ENCODE results near the gene M1AP. TPM values are rescaled to one million over a fixed set of nuclear protein-coding genes. Genes with fewer than 3 reads are reported as not detected.

Gene M1AP
- total and polyA plus RNA-seq, 2 of the 4 experiments (the other 2 are of a cell fraction), result 0.03 TPM; not detected in 1

DNA sequence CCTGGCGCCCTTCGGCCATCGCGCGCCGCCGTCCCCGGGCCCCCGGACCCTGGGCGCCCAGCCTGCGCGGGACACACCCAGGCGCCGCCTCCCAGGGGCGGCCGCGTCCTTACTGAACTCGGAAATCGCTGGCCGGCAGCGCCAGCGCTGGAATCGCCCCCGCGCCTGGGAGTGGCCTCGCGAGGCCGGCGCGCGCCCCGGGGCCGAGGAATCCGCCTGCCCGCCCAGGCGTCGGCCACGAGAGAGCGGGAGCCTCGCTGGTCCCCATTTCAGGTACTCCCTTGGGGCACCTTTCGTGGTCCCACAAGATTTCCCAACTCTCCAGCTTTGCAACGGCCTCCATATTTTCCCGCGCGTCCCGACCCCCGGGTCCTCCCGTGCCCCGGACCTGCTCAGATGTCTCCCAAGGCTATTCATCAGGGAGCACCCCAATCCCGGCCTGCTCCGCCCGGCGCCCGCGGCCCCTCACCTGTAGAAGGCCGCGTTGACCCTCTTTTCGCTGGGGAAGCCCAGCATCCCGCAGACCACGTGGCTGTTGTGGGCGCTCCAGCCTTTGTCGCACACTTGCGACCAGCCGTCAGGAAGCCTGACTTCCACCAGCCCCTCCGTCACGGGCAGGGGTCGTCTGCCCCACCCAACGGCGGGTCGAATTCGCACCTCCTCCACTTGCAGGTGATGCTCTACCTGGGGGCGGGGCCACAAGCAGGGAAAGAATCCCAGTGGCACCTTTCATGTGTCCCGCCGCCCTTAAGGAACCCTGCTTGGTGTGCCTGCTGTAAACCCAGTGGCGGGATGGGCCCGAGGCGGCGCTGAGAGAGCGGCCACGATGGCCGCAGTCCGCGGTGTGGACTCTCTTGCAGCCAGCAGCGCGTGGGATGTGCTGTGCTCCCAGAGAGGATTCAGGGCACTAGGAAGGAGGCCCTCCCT lies 99.0 kb downstream of the M1AP start:
- Histone ChIP-seq H4K5ac (ENCODE audit: low read depth, low read length) (peak overlapping the region; percentile 61; the same call in 1 of the 2 replicates), H3K18ac (ENCODE audit: low read depth, low read length) (no peak overlapping the region), H3K9ac (ENCODE audit: low read depth, low read length) (peak overlapping the region; percentile 71), H3K27me3 (ENCODE audit: control insufficient read depth, insufficient read depth, low read length) (no peaks in the 10 kb centered on the region), H2AK9ac (replicated peaks; ENCODE audit: low read depth, low read length, poor library complexity) (peak overlapping the region; percentile 93), H3K4me1 (ENCODE audit: control insufficient read depth, insufficient read depth, low read length) (peaks cover 20% of the 10 kb centered on the region), H3K4me3 (ENCODE audit: insufficient read depth, low read depth, low read length) (peak overlapping the region; percentile 52), H2BK20ac (ENCODE audit: low read depth, low read length) (no peak overlapping the region), H3K9me3 (ENCODE audit: control insufficient read depth, insufficient read depth, low read length) (no peaks in the 10 kb centered on the region), H4K20me1 (ENCODE audit: insufficient read depth, low read length) (no peaks in the 10 kb centered on the region; the same call in 1 of the 2 replicates), H3K14ac (replicated peaks; ENCODE audit: low read depth, low read length) (peak overlapping the region; percentile 73), H3K4ac (ENCODE audit: low read depth, low read length) (peak overlapping the region; percentile 81), H3K79me1 (ENCODE audit: low read depth in 1 of 2, low read length in 2 of 2) (peaks cover 14 to 48% of the 10 kb centered on the region in 2 experiments), H2BK15ac (ENCODE audit: low read depth, low read length) (no peak overlapping the region), H3K36me3 (ENCODE audit: control insufficient read depth, insufficient read depth, low read length) (peaks cover 13% of the 10 kb centered on the region), H2AK5ac (ENCODE audit: low read depth, low read length) (peak overlapping the region; percentile 90), H2BK120ac (ENCODE audit: low read depth, low read length) (peak overlapping the region; percentile 49), H3K27ac (ENCODE audit: insufficient read depth, low read length) (peak overlapping the region; percentile 50; the same call in 1 of the 2 replicates), H4K91ac (ENCODE audit: insufficient read depth, low read depth, low read length) (peak overlapping the region; percentile 79; the same call in 1 of the 2 replicates), H2AFZ (replicated peaks; ENCODE audit: low read length, poor library complexity) (peak overlapping the region; percentile 94), H3K4me2 (ENCODE audit: low read depth, low read length) (peak overlapping the region; percentile 92), H3K56ac (ENCODE audit: extremely low read depth, insufficient read depth, low read length) (peak overlapping the region; percentile 21; the same call in 1 of the 2 replicates), H4K8ac (ENCODE audit: low read depth in 2 of 2, low read length in 2 of 2) (peak overlapping the region; percentile 53 to 84), H2BK5ac (ENCODE audit: low read depth, low read length, poor library complexity, severe bottlenecking) (peak overlapping the region; percentile 40), H3K23ac (ENCODE audit: low read depth, low read length) (peak overlapping the region; percentile 41; the same call in 1 of the 2 replicates), H3K9me1 (ENCODE audit: insufficient read depth, low read length) (peaks cover 13% of the 10 kb centered on the region; the same call in 1 of the 2 replicates)
- dilution Hi-C loops (cut with HindIII; ENCODE audit: low sequenced_read_pairs, unreplicated experiment) (no loop called here), in situ Hi-C loops (cut with MboI; ENCODE audit: low sequenced_read_pairs) (no loop called here), intact Hi-C loops (cut with micrococcal nuclease) (no loop called here)
- DNase-seq (peak; percentile 46), ATAC-seq (ENCODE audit: low read depth) (peak; percentile 80)
- TF ChIP-seq MXI1 (IDR thresholded peaks at IDR 0.05; ENCODE audit: borderline replicate concordance, low read depth, low read length), result 0 out of 2 replicates have a peak, but pooled peaks have one; percentile 4
- TF ChIP-seq, protein P1, sequence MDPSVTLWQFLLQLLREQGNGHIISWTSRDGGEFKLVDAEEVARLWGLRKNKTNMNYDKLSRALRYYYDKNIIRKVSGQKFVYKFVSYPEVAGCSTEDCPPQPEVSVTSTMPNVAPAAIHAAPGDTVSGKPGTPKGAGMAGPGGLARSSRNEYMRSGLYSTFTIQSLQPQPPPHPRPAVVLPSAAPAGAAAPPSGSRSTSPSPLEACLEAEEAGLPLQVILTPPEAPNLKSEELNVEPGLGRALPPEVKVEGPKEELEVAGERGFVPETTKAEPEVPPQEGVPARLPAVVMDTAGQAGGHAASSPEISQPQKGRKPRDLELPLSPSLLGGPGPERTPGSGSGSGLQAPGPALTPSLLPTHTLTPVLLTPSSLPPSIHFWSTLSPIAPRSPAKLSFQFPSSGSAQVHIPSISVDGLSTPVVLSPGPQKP (IDR thresholded peaks at IDR 0.05; ENCODE audit: borderline replicate concordance, low read depth, low read length), result no peak
- ChIA-PET CTCF (interaction anchor here (1.5 kb wide), 1 partner anchor 66 kb away, joined by 3 read pairs; the partner anchor contains the start of genes CCDC142 and TTC31), POLR2A (ENCODE audit: unreplicated experiment) (no interaction called here)
- WGBS, 2 experiments (ENCODE audit: extremely low coverage in 2 of 2, insufficient read length in 1 of 2), result 14% methylated on average over 62 of the region's 85 CpGs; no CpG with 5 or more reads in 1 of the 2 experiments
- no TSS peak for BruUV-seq (replicated peaks)
